GM18909 (cell line): ENCODE measurements around the gene HOXC11.

ENCODE experiments used
- ATAC-seq: cut with Tn5 transposase; IDR thresholded peaks from one replicate; pipeline ENCODE4 v1.9.1; 2021; ENCODE audit warnings: mild to moderate bottlenecking; ENCODE audit not compliant: unreplicated experiment, poor library complexity

The HOXC11 gene

DNA sequence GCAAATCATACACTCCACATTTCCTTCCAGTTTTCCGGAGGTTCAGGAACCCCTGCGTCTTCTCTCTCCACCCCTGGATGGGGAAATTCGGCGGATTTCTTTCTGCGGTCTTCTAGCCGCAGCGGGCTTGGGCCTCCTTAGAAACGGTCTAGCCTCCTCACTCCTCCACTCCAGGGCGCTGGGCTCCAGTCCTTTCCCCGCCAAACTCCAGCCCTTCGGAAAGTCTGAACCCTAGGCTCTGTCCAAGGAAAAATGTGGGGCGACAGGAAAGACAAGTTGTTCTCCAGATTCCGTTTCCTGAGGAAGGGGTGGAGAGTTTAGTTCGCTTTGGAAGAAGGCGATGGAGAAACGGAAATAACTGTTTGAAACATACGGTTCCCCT, 10.6 kb downstream of the HOXC11 start:
- ATAC-seq: no peak

DNA sequence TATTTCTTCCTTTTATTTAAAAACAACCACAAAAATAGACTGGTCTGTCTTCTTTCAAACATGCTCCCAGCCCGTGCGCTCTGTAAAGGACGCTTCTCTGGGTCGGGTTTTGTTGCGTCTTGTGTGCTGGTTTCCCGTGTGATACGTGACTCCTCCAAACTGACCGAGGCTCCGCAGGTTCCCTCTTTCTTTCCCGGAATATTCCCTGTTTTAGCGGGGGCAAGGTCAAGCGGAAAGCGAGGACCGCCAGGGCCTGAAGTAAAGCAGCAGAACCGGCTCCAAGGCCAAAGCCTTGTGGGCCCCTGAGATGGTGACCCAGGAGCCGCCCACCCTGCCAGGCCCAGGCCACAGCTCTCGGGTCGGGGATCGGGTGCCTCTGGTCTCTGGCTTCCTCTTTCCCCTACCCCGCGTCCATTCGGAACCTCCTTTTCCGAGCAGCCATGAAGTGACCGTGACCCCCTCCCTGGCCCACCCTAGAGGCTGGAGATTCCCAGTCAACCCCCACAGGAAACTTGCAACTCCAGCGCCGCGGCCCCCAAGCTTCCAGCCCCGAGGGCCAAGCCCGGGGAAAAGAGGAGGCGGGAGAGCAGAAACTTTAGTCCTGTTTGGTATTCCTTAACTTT, 11.1 kb downstream of the HOXC11 start:
- ATAC-seq: no peak

DNA sequence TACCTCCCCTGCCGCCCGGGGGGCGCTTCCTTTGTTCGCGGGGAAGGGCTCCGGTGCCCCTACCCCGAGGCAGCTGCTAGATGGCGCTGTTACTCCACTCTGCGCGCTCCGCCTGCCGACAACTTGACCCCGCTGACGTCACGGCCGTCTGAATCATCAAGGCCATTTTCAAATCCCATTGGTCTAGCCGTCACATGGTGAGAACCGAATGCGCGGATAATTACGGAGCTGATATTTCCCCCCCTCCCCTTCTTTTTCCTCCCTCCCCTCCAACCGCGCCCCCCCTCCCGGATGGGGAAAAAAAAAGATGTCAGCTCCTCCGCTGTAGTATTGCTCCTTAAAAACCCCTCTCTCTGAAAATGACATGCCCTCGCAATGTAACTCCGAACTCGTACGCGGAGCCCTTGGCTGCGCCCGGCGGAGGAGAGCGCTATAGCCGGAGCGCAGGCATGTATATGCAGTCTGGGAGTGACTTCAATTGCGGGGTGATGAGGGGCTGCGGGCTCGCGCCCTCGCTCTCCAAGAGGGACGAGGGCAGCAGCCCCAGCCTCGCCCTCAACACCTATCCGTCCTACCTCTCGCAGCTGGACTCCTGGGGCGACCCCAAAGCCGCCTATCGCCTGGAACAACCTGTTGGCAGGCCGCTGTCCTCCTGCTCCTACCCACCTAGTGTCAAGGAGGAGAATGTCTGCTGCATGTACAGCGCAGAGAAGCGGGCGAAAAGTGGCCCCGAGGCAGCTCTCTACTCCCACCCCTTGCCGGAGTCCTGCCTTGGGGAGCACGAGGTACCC, 12.2 kb downstream of the HOXC11 start, which contains the start of gene HOXC10:
Gene HOXC10 (plus strand): TSS at position 246 of the 791 bp plus-strand sequence. CDS start 114 bp downstream, at position 360.
- ATAC-seq: no peak

DNA sequence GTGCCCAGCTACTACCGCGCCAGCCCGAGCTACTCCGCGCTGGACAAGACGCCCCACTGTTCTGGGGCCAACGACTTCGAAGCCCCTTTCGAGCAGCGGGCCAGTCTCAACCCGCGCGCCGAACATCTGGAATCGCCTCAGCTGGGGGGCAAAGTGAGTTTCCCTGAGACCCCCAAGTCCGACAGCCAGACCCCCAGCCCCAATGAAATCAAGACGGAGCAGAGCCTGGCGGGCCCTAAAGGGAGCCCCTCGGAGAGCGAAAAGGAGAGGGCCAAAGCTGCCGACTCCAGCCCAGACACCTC, 12.7 kb downstream of the HOXC11 start:
- ATAC-seq: no peak

DNA sequence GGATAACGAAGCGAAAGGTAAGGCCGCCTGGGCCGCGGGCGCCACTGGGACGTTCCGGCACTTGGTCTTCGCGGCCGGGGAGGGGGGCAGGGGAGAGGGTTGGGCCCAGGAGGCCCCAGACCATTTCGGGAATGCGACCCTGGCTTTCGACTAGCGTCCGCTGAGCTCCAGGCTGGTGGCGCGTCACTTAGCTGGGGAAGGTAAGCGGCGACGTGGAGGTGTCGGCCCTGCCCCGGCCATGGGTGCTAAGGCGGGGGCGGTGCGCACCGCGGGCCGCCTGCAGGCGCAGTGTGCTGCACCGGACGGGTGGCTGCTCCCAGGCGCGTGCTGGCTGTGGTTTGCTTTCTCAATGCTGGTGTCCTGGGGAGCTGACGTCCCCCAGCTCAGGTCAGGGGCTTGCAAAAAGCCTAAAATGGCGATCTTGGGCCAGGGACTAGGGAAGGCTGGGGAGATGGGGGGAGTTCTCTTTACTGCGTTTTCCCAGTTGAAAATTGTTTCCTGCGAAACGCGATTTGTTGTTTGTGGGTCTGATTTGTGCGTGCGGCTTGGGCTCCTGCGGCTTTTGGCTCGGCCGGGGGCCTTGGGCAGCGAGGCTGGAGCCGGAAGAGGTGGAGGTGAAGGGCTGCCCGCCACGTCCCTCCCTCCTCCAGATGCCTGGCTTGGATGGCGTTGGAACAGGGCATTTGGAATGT, 13.2 kb downstream of the HOXC11 start:
- no peak for ATAC-seq

DNA sequence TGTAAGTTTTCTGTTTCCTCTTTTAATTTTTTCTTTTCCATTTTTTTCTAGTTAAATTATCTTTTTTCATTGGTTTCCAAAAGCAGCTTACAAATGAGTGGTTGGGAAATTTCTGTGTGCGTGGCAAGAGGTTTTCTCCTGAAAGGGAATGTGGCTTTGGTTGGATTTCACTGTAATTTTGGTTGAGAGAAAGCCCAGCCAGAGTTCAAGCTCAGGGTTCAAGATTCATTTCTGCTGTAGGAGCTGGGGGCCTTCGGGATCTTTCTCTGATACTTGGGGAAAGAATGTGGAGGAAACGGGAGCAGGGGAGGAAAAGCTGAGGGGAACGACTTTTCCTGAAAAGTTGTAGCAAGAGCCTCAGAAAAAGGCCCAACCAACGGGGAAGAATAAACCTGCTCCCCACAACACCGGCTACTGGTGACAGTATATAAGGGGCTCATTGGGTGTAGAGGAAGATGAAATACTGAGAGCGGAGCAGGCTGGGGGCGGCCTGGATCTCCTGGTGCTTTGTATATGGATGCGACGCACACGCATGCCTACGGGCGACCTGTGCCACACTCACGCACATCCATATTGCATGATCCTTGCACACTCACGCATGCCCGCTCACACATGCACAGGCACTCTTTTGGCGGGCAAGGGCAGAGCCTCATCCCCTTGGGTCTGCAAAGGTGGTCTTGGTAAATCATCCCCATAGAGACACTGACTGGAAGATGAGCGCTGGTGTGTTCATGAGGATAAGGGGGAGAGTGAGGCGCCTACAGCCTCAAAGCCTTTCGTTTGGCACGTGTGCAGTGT, 14.0 kb downstream of the HOXC11 start:
- ATAC-seq: no peak

DNA sequence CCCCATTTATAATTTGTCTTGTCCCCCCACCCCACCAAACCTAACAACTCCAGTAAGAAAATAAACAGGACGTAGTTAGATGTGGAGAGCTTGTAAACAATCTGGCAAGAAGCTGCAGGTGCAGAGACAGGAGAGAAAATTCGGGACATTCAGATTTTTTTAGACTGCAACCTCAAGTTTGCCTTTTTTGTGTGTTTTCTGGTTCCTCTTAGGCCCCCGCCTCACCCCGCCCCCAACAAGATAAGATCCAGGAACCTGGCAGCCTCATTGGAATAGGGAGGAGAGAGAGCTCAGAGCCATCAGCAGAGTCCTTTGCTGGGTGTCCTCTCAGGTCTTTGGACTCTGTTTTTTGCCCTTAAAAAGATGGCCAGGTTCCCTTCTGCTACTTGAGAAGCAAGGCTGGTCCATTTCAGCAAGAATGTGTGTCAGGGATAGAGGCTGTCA, 14.9 kb downstream of the HOXC11 start:
- ATAC-seq: no peak

DNA sequence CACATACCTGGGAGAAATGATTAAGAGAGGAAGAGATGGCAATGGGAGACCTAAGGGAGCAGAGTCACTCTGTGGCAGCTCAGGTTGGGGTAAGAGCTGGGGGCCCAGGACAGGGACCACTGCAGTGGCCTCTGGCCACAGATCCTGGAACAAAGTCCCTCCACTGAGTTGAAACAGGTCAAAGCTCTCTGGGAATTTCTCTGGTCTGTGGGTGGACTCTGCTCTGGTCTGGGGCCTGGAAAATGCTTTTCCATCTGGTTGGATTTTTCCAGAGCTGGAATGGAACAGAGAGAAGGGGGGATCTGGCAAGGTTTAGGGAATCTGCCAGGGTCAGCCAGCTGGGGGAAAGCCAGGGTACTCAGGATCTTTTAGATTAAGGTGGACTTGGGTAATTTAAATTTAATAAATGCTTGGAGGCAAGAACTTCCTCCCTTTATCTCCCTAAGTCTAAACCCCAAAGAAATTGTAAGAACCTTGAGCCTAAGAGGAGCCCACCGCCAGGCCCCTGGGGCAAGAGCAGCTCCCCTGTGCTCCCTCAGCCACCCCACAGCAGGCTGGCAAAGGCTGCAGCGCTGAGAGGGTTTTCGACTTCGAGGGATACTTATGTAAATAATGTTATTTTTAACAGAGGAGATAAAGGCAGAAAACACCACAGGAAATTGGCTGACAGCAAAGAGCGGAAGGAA, 15.8 kb downstream of the HOXC11 start:
- ATAC-seq: no peak

DNA sequence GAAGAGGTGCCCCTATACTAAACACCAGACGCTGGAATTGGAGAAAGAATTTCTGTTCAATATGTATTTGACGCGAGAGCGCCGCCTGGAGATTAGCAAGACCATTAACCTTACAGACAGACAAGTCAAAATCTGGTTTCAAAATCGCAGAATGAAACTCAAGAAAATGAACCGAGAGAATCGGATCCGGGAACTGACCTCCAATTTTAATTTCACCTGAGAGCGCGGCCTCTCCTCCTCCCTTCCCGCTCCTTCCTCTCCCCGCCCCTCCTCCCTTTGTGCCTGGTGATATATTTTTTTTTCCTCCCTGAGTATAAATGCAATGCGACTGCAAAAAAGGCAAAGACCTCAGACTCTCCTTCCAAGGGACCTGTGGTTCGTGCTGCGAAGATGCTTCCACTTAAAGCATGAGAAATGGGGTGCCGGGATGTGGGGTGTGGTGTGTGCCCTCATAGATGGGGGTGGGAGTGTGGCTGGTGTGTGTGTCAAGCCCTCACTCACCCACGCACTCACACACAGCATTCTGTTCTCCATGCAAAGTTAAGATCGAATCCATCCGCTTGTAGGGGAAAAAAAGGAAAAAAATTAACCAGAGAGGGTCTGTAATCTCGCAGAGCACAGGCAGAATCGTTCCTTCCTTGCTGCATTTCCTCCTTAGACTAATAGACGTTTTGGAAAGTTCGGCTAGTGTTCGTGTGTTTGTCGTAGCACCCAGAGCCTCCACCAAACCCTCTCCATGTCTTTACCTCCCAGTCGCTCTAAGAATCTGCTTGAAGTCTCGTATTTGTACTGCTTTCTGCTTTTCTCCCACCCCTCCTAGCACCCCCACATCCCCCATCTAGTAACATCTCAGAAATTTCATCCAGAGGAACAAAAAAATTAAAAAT, 16.5 kb downstream of the HOXC11 start:
- ATAC-seq: no peak

DNA sequence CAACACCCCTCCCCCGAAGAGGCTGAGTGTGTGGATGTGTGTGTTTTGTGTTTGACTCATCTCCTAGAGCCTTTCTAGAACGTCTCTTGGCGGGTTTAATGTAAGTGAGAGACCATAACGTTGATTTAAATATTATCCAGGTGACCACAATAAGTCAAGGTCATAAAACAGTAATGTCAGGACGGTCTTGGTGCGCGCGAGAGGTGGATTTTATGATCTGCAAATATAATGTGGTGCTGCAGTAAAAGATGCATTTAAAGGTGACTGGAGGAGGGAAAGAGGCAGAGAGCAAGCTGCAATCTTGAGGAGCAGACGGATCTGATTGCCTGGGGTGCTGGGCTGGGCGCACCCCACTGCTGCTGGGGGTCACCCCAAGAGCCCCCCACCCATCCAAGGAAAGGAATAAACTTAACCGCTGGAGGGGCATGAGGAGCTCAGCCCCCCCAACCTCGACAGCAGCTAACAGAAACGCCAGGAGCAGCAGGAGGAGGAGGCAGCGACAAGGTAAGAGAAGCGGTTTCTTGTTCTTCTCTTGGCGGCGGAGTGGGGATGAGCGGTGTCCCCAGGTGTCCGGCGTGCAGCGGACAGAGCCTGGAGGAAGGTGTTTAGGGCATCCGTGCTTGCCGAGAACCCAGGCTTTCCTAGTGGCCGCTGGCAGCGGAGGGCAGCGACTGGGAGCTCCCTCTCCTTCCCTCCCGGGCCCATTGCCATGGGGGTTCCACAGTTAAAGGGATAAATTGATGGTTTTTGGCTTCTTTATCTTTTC, 17.6 kb downstream of the HOXC11 start:
- ATAC-seq: no peak

DNA sequence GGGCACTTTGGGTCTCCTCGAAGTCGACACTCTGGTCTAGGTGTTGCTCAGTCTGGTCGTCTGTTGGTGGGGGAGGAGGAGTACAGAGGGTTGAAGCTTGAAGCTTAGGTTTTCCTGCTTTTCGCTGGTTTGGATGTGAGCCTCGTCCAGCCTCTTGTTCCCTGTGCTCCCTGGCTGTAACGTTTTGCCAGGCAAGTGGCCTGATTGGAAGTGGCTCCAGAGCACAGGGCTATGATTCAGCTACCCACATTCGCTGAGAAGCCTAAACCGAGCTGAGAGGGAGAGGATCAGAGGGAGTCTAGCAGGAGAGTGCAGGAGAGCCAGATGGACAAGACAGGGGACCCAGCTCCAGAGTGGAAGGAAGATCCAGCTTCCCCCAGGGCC, 18.1 kb downstream of the HOXC11 start:
- no peak for ATAC-seq

DNA sequence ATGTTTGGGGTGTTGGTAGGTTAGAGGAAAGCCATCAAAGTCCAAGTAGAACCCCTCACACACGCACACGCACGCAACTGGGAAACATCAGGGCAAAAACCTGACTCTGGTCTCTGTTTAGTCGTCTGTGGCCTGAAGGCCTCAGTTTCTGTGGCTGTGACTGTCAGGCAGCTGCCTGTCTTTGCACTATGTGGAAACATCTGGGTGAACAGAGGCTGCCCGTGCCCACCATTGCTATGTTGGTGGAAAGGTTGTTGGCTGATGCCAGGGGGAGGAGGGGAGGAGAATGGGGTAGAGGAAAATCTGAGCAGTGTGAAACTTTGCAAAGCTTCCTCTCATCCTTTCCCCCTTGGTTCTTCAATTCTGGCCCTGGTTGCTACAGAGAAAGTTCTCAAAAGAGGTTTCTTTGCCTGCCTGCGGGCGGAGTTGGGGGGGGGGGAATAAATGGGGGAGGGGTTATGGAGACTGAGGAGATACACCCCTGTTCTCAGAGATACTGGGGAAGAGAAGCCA, 19.5 kb downstream of the HOXC11 start:
- ATAC-seq: no peak

DNA sequence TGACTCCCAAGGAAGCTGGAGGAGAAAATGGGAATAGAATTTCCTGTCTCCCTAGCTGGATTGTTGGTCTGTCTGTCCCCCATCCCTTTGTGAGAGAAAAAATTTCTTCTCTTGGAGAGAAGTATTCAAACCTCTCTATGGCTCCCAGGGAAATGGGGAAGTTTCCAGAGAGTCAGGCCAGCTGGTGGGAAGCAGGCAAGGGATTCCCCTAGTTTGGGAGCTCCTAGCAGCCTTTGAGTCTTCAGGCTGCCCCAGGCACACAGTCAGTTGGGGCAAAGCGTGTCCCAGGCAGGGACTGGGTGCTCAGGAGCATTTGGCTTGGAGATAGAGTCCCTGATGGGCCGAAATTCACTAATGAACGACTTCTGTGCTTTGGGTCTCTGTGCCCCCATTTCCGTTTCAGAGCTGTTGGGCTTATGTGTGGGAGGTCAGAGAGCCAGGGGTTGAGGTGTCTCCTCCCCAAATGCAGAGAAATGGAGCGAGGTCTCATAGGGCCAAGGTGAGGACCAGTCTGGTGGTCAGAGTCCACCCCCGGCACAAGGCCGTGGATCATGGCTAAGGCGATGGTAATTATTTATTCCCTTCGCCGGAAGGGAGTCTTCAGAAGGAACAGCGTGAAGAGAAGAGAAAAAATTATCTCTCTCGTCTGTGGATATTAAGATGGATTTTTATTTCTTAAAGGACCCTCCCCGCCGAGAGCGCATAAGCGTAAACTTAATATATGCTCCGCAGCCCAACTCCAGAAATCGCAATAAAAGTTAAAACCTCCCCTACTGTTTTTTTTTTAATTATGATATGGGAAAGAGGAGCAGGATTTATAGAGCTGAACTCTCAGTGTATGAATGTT, 20.5 kb downstream of the HOXC11 start:
- ATAC-seq: no peak

DNA sequence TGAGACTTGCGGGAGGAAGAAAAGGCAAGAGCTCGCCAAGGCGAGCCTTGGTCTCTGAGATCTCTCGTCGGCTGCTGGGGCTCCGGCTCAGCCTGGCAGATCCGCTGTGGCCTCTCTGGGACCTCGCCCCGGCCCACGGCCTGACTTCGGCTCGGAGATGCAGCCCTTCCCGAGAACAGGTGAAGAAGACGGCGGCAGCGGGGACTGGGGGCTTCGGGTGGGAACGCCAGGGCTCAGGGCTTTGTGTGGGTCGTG, 21.0 kb downstream of the HOXC11 start:
- ATAC-seq: no peak

DNA sequence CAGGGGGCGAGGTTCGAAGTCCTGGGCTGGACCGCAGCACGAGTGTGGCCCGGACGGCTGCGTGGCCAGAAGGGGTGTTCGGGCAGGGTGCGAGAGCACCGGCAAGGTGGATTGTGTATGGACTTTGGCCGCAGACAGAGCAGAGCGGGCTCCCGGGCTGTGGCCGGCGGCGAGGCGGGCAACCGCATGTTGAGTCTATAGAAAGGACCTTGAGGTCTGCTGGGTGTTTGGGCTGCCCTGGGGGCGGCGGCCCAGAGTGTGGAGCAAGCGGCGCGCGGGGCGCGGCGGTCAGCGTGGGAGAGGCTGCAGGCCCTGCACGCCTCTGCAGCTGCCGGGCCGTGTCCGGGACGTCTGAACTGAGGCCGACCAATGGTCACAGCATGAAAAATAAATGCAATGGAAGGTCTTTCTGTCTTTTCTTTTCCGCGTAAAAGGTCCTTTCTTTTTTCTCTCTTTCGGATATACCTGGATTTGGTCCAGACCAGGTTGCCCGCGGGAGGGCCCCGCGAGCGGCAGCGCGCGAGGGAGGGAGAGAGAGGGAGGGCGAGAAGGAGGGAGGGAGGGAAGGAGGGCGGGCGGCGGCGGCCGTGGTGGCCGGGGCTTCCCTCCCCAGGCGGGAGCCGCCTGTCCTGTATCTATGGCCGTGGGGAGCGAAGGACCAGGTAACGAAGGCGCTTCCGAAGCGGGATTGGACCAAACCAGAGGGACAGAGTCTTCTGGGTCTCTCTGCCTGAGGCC, 21.5 kb downstream of the HOXC11 start:
- ATAC-seq: no peak

DNA sequence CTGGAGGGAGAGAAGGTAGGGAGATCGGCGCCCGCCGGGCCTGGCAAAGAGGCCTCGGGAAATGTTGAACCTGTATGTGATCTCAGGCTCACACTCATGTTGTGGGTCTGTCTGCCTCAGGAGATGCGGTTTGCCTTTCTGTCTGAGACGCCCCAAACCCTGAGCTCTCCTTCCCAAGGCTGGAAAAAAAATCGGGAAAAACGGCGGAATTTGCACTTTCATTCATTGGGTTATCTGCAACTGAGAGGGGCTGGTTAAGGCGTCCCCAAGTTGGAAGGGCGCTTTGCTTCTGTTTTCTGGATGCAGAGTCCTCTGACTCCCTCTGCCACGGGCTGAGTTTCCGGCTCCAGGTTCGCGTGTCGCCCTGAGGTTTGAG, 22.1 kb downstream of the HOXC11 start:
- ATAC-seq: no peak
